BE2C (cell line): Measurements from ENCODE around the gene IFNA2. TPM values are rescaled to one million over a fixed set of nuclear protein-coding genes. Genes with fewer than 3 reads are reported as not detected.
"Not testable (repeated sequence)": the region's sequence is repeated elsewhere in the genome, so short reads cannot be mapped to it uniquely, and the experiment has no call there.

ENCODE experiments used
- DNase-seq: peaks from one replicate; pipeline ENCODE4 v3.0.0-alpha.2; 2020
- H3K27me3 ChIP-seq: fragments of 250-450 bp; sonication (Bioruptor Pico); 2 replicates; pipeline ENCODE4 v1.5.1; 2020; ENCODE audit warnings: mild to moderate bottlenecking
- H3K36me3 ChIP-seq: fragments of 250-450 bp; sonication (Bioruptor Pico); 2 replicates; pipeline ENCODE4 v1.5.1; 2020; ENCODE audit warnings: mild to moderate bottlenecking
- H3K4me1 ChIP-seq: fragments of 250-450 bp; sonication (Bioruptor Pico); 2 replicates; pipeline ENCODE4 v1.5.1; 2020
- H3K4me3 ChIP-seq: 2 replicates; pipeline ENCODE4 v1.5.1; 2011; ENCODE audit warnings: low read depth, low read length
- H3K9me3 ChIP-seq: fragments of 250-450 bp; sonication (Bioruptor Pico); 2 replicates; pipeline ENCODE4 v1.5.1; 2020
- CTCF ChIP-seq: IDR thresholded peaks from 2 replicates; pipeline ENCODE4 v1.5.1; 2012; ENCODE audit warnings: mild to moderate bottlenecking, low read depth, low read length
- polyA plus RNA-seq: library from polyadenylated mRNA; unstranded; fragments of >200 nt; gene quantifications from one replicate; pipeline ENCODE4 v1.2.1, GENCODE V29; 2012; ENCODE audit warnings: low read depth, missing spikeins; ENCODE audit not compliant: insufficient read length, insufficient read depth

IFNA2 gene
- polyA plus RNA-seq, result not detected

GRCh38 chr9:21385131-21385670 lies at the start of gene IFNA2:
Gene IFNA2, minus strand, starts transcription at chr9:21385398. Its CDS starts 69 bp downstream, at chr9:21385329.
- no peak for TF ChIP-seq CTCF
- Histone ChIP-seq H3K27me3 (peaks cover 29% of the 10 kb centered on the region), H3K9me3 (no peaks in the 10 kb centered on the region), H3K4me1 (no peaks in the 10 kb centered on the region), H3K36me3 (no peaks in the 10 kb centered on the region), H3K4me3 (no peak within 1 kb of the TSS)
- DNase-seq, result no peak

GRCh38 chr9:21435015-21435383 lies 49.8 kb upstream of the IFNA2 start:
- not testable (repeated sequence) for H3K27me3 ChIP-seq, H3K9me3 ChIP-seq, H3K36me3 ChIP-seq, DNase-seq, H3K4me3 ChIP-seq, H3K4me1 ChIP-seq

GRCh38 chr9:21434202-21435014 lies 49.2 kb upstream of the IFNA2 start:
- H3K9me3 ChIP-seq, result no peaks in the 10 kb centered on the region
- H3K4me1 ChIP-seq, result no peaks in the 10 kb centered on the region
- H3K4me3 ChIP-seq, result no peak overlapping the region
- TF ChIP-seq CTCF, result peak; percentile 73
- DNase-seq, result peak; percentile 59
- no peaks in the 10 kb centered on the region for H3K36me3 ChIP-seq
- H3K27me3 ChIP-seq, result no peaks in the 10 kb centered on the region

- TF ChIP-seq CTCF, result no peak
- no peaks in the 10 kb centered on the region for H3K27me3 ChIP-seq
- H3K4me3 ChIP-seq, result no peak overlapping the region
- H3K36me3 ChIP-seq, result no peaks in the 10 kb centered on the region
- no peaks in the 10 kb centered on the region for H3K4me1 ChIP-seq
- no peak for DNase-seq
- no peaks in the 10 kb centered on the region for H3K9me3 ChIP-seq
Observed at GRCh38 chr9:21432672-21433425, 47.7 kb upstream of the IFNA2 start.

- no peaks in the 10 kb centered on the region for H3K27me3 ChIP-seq
- no peak overlapping the region for H3K4me3 ChIP-seq
- no peaks in the 10 kb centered on the region for H3K4me1 ChIP-seq
- H3K36me3 ChIP-seq, result no peaks in the 10 kb centered on the region
- no peaks in the 10 kb centered on the region for H3K9me3 ChIP-seq
- no peak for TF ChIP-seq CTCF
- no peak for DNase-seq
Observed at GRCh38 chr9:21429191-21429590, 44.0 kb upstream of the IFNA2 start.

GRCh38 chr9:21428235-21428634 lies 43.0 kb upstream of the IFNA2 start:
- Histone ChIP-seq H3K9me3 (no peaks in the 10 kb centered on the region), H3K4me3 (no peak overlapping the region), H3K36me3 (no peaks in the 10 kb centered on the region), H3K4me1 (no peaks in the 10 kb centered on the region), H3K27me3 (no peaks in the 10 kb centered on the region)
- TF ChIP-seq CTCF, result no peak
- DNase-seq, result no peak
